K562 (cell line): ENCODE results near the gene MMAB. TPM values are rescaled to one million over a fixed set of nuclear protein-coding genes. Genes with fewer than 3 reads are reported as not detected.

ENCODE experiments used
- ATAC-seq: fragments of 200-7000 bp; cut with Tn5 transposase; 3 replicates; pipeline ENCODE4 v1.9.1; 2020; ENCODE audit warnings: moderate library complexity
- BruUV-seq: library from RNA; stranded (reverse); fragments of 400-500 nt; replicated peaks from 2 replicates; lab custom pipeline; 2021; lab: Mats Ljungman, UMichigan
- CTCF ChIA-PET: fragments of 300-600 bp; formaldehyde crosslinking; extraction: SDS; loops from one replicate; lab custom pipeline; 2021; ENCODE audit warnings: low intra/inter-chr PET ratio; lab: Yijun Ruan, JAX
- POLR2A ChIA-PET: fragments of 300-600, 350-650 bp; sonication (Branson Sonifier 250); formaldehyde crosslinking; extraction: SDS; loops from one replicate; lab custom pipeline; 2021; ENCODE audit warnings: antibody characterized with exemption, inconsistent platforms; lab: Yijun Ruan, JAX
- DNase-seq, 4 experiments: peaks; one replicate each; pipeline versions ENCODE4 v3.0.0 to v3.0.0-alpha.2; 2011 to 2018; ENCODE audit warnings: low spot score in 3 of 4, mixed read lengths in 3 of 4; ENCODE audit errors: extremely low read depth in 1 of 4
- FAIRE-seq: peaks from 2 replicates; lab custom pipeline; 2011; peaks lifted over from hg19 to GRCh38; lab: Jason Lieb, UNC
- H2AFZ ChIP-seq: 2 replicates; pipeline ENCODE4 v1.6.0; 2011; ENCODE audit warnings: low read depth, low read length, control low read depth, inconsistent platforms
- H3K27ac ChIP-seq: fragments of 200-600 bp; 3 replicates; pipeline ENCODE4 v1.8.0; 2011; ENCODE audit warnings: low read depth, mild to moderate bottlenecking, control low read depth, inconsistent platforms, low read length, moderate library complexity, mixed read lengths; ENCODE audit errors: extremely low read depth
- H3K27me3 ChIP-seq, 2 experiments: fragments of 300-600 bp in 1 of 2; 2 replicates in 1 of 2; 3 replicates in 1 of 2; pipeline versions ENCODE4 v1.6.0 to v1.8.0; 2011; ENCODE audit warnings: inconsistent platforms in 2 of 2, low read length in 2 of 2, mild to moderate bottlenecking in 1 of 2, mixed read lengths in 1 of 2, moderate library complexity in 1 of 2; ENCODE audit not compliant: control insufficient read depth in 2 of 2, insufficient read depth in 2 of 2
- H3K36me3 ChIP-seq: fragments of 300-600 bp; 3 replicates; pipeline ENCODE4 v1.8.0; 2011; ENCODE audit warnings: mild to moderate bottlenecking, low read length, inconsistent platforms; ENCODE audit not compliant: control insufficient read depth, insufficient read depth
- H3K4me1 ChIP-seq, 2 experiments: fragments of 200-600 bp in 1 of 2; replicated peaks in 1 of 2; 2 replicates in 1 of 2; 3 replicates in 1 of 2; pipeline versions ENCODE4 v1.5.1 to v1.8.0; 2011; ENCODE audit warnings: inconsistent platforms in 2 of 2, low read length in 2 of 2, mild to moderate bottlenecking in 1 of 2, mixed read lengths in 1 of 2, moderate library complexity in 1 of 2; ENCODE audit not compliant: control insufficient read depth in 2 of 2, insufficient read depth in 2 of 2
- H3K4me2 ChIP-seq: 2 replicates; pipeline ENCODE4 v1.6.1; 2011; ENCODE audit warnings: low read length, control low read depth, inconsistent platforms, mixed read lengths; ENCODE audit not compliant: insufficient read depth
- H3K4me3 ChIP-seq: fragments of 200-600 bp; sonication (generic), shearing (Covaris generic); 2 replicates; pipeline ENCODE4 v1.5.1; 2016; ENCODE audit warnings: control low read depth, inconsistent platforms
- H3K79me2 ChIP-seq: fragments of 200-600 bp; 3 replicates; pipeline ENCODE4 v1.8.0; 2011; ENCODE audit warnings: low read length, inconsistent platforms; ENCODE audit not compliant: control insufficient read depth, insufficient read depth
- H3K9ac ChIP-seq, 2 experiments: 2 replicates each; pipeline versions ENCODE4 v1.6.0 to v1.6.1; 2011; ENCODE audit warnings: low read depth in 2 of 2, low read length in 2 of 2, control low read depth in 1 of 2, inconsistent platforms in 1 of 2, mild to moderate bottlenecking in 1 of 2, mixed read lengths in 1 of 2; ENCODE audit not compliant: insufficient read depth in 1 of 2
- H3K9me1 ChIP-seq: one replicate; pipeline ENCODE4 v1.6.0; 2011; ENCODE audit warnings: inconsistent platforms, mild to moderate bottlenecking, low read length, moderate library complexity; ENCODE audit not compliant: control insufficient read depth, insufficient read depth
- H3K9me3 ChIP-seq: replicated peaks from 2 replicates; pipeline ENCODE4 v1.5.1; 2011; ENCODE audit warnings: low read depth, low read length, inconsistent platforms; ENCODE audit not compliant: control insufficient read depth, insufficient read depth
- H4K20me1 ChIP-seq: replicated peaks from 2 replicates; pipeline ENCODE4 v1.6.1; 2011; ENCODE audit warnings: low read length, inconsistent platforms, mixed read lengths; ENCODE audit not compliant: control insufficient read depth, insufficient read depth
- ADNP ChIP-seq: fragments of 200-800 bp; sonication (Bioruptor generic); IDR thresholded peaks from 2 replicates; pipeline ENCODE4 v1.6.1; 2016; ENCODE audit warnings: missing genetic modification characterization, missing compliant biosample characterization
- ASH1L ChIP-seq: fragments of 450-650 bp; IDR thresholded peaks from 2 replicates; pipeline ENCODE4 v1.6.1; 2018; ENCODE audit warnings: borderline replicate concordance, mild to moderate bottlenecking, low read depth; ENCODE audit not compliant: partially characterized antibody
- ETV6 ChIP-seq, 3 experiments: fragments of 150-350 bp in 1 of 3; sonication (generic) in 1 of 3; formaldehyde crosslinking in 1 of 3; IDR thresholded peaks; 2 replicates each; pipeline versions ENCODE4 v1.6.1 to v1.8.0; 2014 to 2022; ENCODE audit warnings: borderline replicate concordance in 2 of 3, low read depth in 2 of 3, antibody characterized with exemption in 1 of 3, low read length in 1 of 3, mild to moderate bottlenecking in 1 of 3, missing genetic modification reagents in 1 of 3
- HNRNPLL ChIP-seq: fragments of 200-400 bp; formaldehyde crosslinking; IDR thresholded peaks from 2 replicates; pipeline ENCODE4 v1.6.1; 2017; ENCODE audit warnings: low read length, low read depth, mild to moderate bottlenecking; ENCODE audit not compliant: poor library complexity, severe bottlenecking
- HOMEZ ChIP-seq: fragments of 250-450 bp; sonication (Bioruptor Pico); IDR thresholded peaks from 2 replicates; pipeline ENCODE4 v1.4.0; 2020; ENCODE audit warnings: mild to moderate bottlenecking, moderate library complexity
- KLF13 ChIP-seq: fragments of 450-650 bp; IDR thresholded peaks from 2 replicates; pipeline ENCODE4 v1.6.1; 2016; ENCODE audit warnings: missing genetic modification characterization, low read depth, mild to moderate bottlenecking, missing compliant biosample characterization, moderate library complexity, borderline replicate concordance
- MED1 ChIP-seq: sonication (generic); formaldehyde crosslinking; IDR thresholded peaks from 2 replicates; pipeline ENCODE4 v1.8.1; 2023; ENCODE audit warnings: missing genetic modification reagents, borderline replicate concordance
- MTA1 ChIP-seq: fragments of 450-650 bp; IDR thresholded peaks from 2 replicates; pipeline ENCODE4 v1.6.1; 2017; ENCODE audit warnings: borderline replicate concordance
- NR2C2 ChIP-seq, 2 experiments: fragments of 200-800 bp in 1 of 2; sonication (Bioruptor generic) in 1 of 2; sonication (generic) in 1 of 2; formaldehyde crosslinking in 1 of 2; IDR thresholded peaks; 2 replicates each; pipeline versions ENCODE4 v1.6.1 to v1.8.0; 2016 to 2022; ENCODE audit warnings: mild to moderate bottlenecking in 1 of 2, missing compliant biosample characterization in 1 of 2, missing genetic modification characterization in 1 of 2, missing genetic modification reagents in 1 of 2
- PCBP2 ChIP-seq: fragments of 200-400 bp; formaldehyde crosslinking; IDR thresholded peaks from 2 replicates; pipeline ENCODE4 v1.6.1; 2018; ENCODE audit warnings: low read length, low read depth, mild to moderate bottlenecking, moderate library complexity; ENCODE audit not compliant: poor library complexity, severe bottlenecking
- POLR2B ChIP-seq: fragments of 450-650 bp; IDR thresholded peaks from 2 replicates; pipeline ENCODE4 v1.6.1; 2018; ENCODE audit warnings: low read depth; ENCODE audit not compliant: partially characterized antibody
- TCF7 ChIP-seq: sonication (generic); IDR thresholded peaks from 2 replicates; pipeline ENCODE4 v1.6.1; 2016; ENCODE audit warnings: antibody characterized with exemption, borderline replicate concordance
- YY1 ChIP-seq, 3 experiments: IDR thresholded peaks; 2 replicates each; pipeline ENCODE4 v1.6.1; 2011; ENCODE audit warnings: low read length in 2 of 3, mild to moderate bottlenecking in 2 of 3, moderate library complexity in 2 of 3, borderline replicate concordance in 1 of 3, control low read depth in 1 of 3, low read depth in 1 of 3; ENCODE audit not compliant: insufficient read depth in 3 of 3, insufficient replicate concordance in 2 of 3, control insufficient read depth in 1 of 3, insufficient read length in 1 of 3; ENCODE audit errors: extremely low read depth in 1 of 3
- ZFP30 ChIP-seq: fragments of 250-450 bp; sonication (Bioruptor Pico); IDR thresholded peaks from 2 replicates; pipeline ENCODE4 v1.8.0; 2022; ENCODE audit warnings: moderate library complexity, mild to moderate bottlenecking, inconsistent platforms, borderline replicate concordance
- ZNF197 ChIP-seq: fragments of 200-800 bp; sonication (Bioruptor generic); IDR thresholded peaks from 2 replicates; pipeline ENCODE4 v1.6.1; 2016; ENCODE audit warnings: low read depth, missing genetic modification characterization, missing compliant biosample characterization
- ZNF263 ChIP-seq: sonication (generic); formaldehyde crosslinking; IDR thresholded peaks from 2 replicates; pipeline ENCODE4 v1.8.0; 2022; ENCODE audit warnings: mild to moderate bottlenecking, missing genetic modification reagents, borderline replicate concordance
- ZNF76 ChIP-seq: fragments of 250-450 bp; sonication (Bioruptor Pico); IDR thresholded peaks from 2 replicates; pipeline ENCODE4 v1.4.0; 2020; ENCODE audit warnings: mild to moderate bottlenecking, moderate library complexity, borderline replicate concordance
- WGBS: fragments of 100-300 bp; shearing (Covaris generic); methylation state at CpG from one replicate; pipeline ENCODE4 v1.1.6; 2016; ENCODE audit warnings: low coverage, mixed read lengths; ENCODE audit not compliant: insufficient coverage; ENCODE audit errors: missing lambda C conversion rate; 5-methylcytosine and 5-hydroxymethylcytosine counted together
- in situ Hi-C: fragments of 300-500 bp; cut with MboI; formaldehyde crosslinking; loops from 4 replicates; pipeline ENCODE4 v1.15.0; 2018; ENCODE audit warnings: inconsistent platforms, mixed read lengths
- intact Hi-C: fragments of 100-400 bp; cut with micrococcal nuclease; formaldehyde crosslinking; loops from 2 replicates; pipeline ENCODE4 v1.14.2; 2022
- polyA plus RNA-seq, 8 experiments: library from polyadenylated mRNA; depleted of rRNA in 4 of 8; stranded (reverse) in 5 of 8; unstranded in 3 of 8; fragments of >200 nt; fragmentation: Nextera tagmentation in 2 of 8; fragmentation: Illumina TruSeq in 1 of 8; extraction: Ambion mirVana in 2 of 8; extraction: Trizol in 1 of 8; gene quantifications; 2 replicates each; pipeline versions ENCODE4 v1.2.1 to v1.2.3, GENCODE V29; 2011 to 2014; ENCODE audit warnings: inconsistent platforms in 1 of 8, missing spikeins in 1 of 8
- total RNA-seq, 7 experiments: library from RNA; depleted of rRNA in 6 of 7; stranded (reverse); fragments of >200 nt in 6 of 7; fragmentation: Illumina TruSeq in 2 of 7; extraction: Trizol in 2 of 7; gene quantifications; 2 replicates each; pipeline versions ENCODE4 v1.2.1 to v1.2.3, GENCODE V29; 2011 to 2021; ENCODE audit warnings: low replicate concordance in 1 of 7

The MMAB gene
- total and polyA plus RNA-seq, 9 of the 15 experiments (the other 6 are each of a cell fraction or from before 2014, with no cell fraction given) = 9.5 to 76.1 (median 46.2) TPM

DNA sequence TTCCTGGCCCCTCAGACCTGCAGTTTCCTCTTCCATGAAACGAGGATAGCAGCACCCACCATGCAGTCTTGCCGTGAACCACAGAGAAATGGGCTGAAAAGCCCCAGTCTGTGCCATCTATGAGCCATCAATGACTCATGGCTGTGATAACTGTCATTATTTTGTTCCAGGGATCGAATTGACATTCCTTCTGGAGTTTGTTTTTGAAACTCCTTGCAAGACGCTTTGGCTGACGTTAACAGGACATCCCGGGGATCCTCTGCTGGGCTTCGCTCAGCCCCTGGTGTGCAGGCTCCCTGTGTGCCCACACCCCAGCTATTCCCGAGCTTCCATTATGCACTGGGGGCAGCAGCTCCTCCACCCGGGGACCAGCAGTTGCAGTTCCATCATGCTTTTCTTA, 33.8 kb downstream of the MMAB start:
- FAIRE-seq = no peak
- no peak overlapping the region for H3K27ac ChIP-seq
- TF ChIP-seq MTA1 (no peak), TCF7 (no peak), ETV6 (IDR thresholded peaks at IDR 0.05; ENCODE audit: borderline replicate concordance in 1 of 2, low read depth in 2 of 2, low read length in 1 of 2) (no peak), ETV6 (CRISPR knock-in tag; IDR thresholded peaks at IDR 0.05; ENCODE audit: borderline replicate concordance) (no peak), ASH1L (no peak), ZNF263 (no peak), ZFP30 (CRISPR knock-in tag) (no peak), ZNF197 (no peak), PCBP2 (no peak), HOMEZ (CRISPR knock-in tag) (no peak), ADNP (tag) (no peak), POLR2B (no peak), HNRNPLL (no peak), YY1 (IDR thresholded peaks at IDR 0.05; ENCODE audit: borderline replicate concordance in 1 of 3, control insufficient read depth in 1 of 3, extremely low read depth in 1 of 3, insufficient read depth in 3 of 3, insufficient read length in 1 of 3, insufficient replicate concordance in 2 of 3, low read depth in 1 of 3, low read length in 2 of 3) (no peak), ZNF76 (no peak), NR2C2 (CRISPR knock-in tag; IDR thresholded peaks at IDR 0.05) (no peak), NR2C2 (tag; IDR thresholded peaks at IDR 0.05) (no peak), MED1 (CRISPR knock-in tag) (no peak), KLF13 (tag) (no peak)

More for the DNA sequence above, 33.8 kb downstream of the MMAB start:
- peaks cover 12% of the 10 kb centered on the region; the same call in 1 of the 2 replicates for H4K20me1 ChIP-seq
- no peak overlapping the region for H3K9ac ChIP-seq
- 3% methylated on average over 9 of the region's 9 CpGs for WGBS
- peaks cover 3% of the 10 kb centered on the region; the same call in 1 of the 2 replicates for H3K9me3 ChIP-seq
- BruUV-seq = no TSS peak
- CTCF ChIA-PET = no interaction called here
- DNase-seq (no peak), ATAC-seq (no peak)
- H3K36me3 ChIP-seq = no peaks in the 10 kb centered on the region
- no peak overlapping the region for H3K4me3 ChIP-seq
- H3K27me3 ChIP-seq = peaks cover 43 to 74% of the 10 kb centered on the region in 2 experiments
- no peaks in the 10 kb centered on the region for H3K9me1 ChIP-seq
- no peak overlapping the region for H2AFZ ChIP-seq
- no peaks in the 10 kb centered on the region; a peak in 1 of 5 replicates for H3K4me1 ChIP-seq
- intact Hi-C loops = no loop called here
- no peak overlapping the region for H3K4me2 ChIP-seq
- POLR2A ChIA-PET = no interaction called here
- in situ Hi-C loops = no loop called here
- H3K79me2 ChIP-seq = no peaks in the 10 kb centered on the region
